ENCODE data around the gene FAM83C. TPM values are rescaled to one million over a fixed set of nuclear protein-coding genes. Genes with fewer than 3 reads are reported as not detected.

FAM83C gene
- total RNA-seq, 6 experiments from 2014 or later: not detected

- H3K9me3 Mint-ChIP-seq: no peaks in the 10 kb centered on the region
- TF ChIP-seq CTCF (IDR thresholded peaks at IDR 0.05): no peak
- peak overlapping the region; percentile 56 for H3K4me3 Mint-ChIP-seq
- H3K36me3 Mint-ChIP-seq (ENCODE audit: low read depth): peaks cover 22% of the 10 kb centered on the region
- peaks cover 74% of the 10 kb centered on the region for H3K4me1 Mint-ChIP-seq (ENCODE audit: low read depth)
- DNase-seq: peak; percentile 86
- no peaks in the 10 kb centered on the region; the same call in none of the 2 replicates for H3K27me3 Mint-ChIP-seq (ENCODE audit: insufficient read depth)
- H3K27ac Mint-ChIP-seq: peak overlapping the region; percentile 89
Observed at GRCh38 chr20:35320396-35321126, 28.3 kb upstream of the FAM83C start.

DNA sequence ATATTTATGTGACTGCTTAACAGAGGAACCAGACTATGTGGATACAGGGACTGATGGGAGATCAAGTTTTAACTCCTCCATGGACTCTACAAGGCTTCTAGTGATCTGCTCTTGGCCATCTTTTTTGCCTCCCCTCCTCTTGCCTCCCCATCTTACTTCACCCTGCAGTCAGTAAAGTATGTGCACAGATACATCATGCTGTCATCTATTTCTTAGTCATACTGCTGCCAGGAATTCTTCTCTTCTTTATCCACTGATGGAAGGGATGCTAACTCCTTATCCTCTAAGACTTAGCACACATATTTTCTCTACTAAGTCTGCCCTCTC lies 27.6 kb upstream of the FAM83C start:
- H3K9me3 Mint-ChIP-seq: no peaks in the 10 kb centered on the region
- H3K4me3 Mint-ChIP-seq: peak overlapping the region; percentile 56
- H3K4me1 Mint-ChIP-seq (ENCODE audit: low read depth): peaks cover 74% of the 10 kb centered on the region
- no peaks in the 10 kb centered on the region; the same call in none of the 2 replicates for H3K27me3 Mint-ChIP-seq (ENCODE audit: insufficient read depth)
- no peak for TF ChIP-seq CTCF (IDR thresholded peaks at IDR 0.05)
- peak; percentile 50 for DNase-seq
- peak overlapping the region; percentile 89 for H3K27ac Mint-ChIP-seq
- peaks cover 15% of the 10 kb centered on the region for H3K36me3 Mint-ChIP-seq (ENCODE audit: low read depth)

- Mint-ChIP-seq H3K27ac (peak overlapping the region; percentile 89), H3K4me3 (peak overlapping the region; percentile 61)
- no peak for DNase-seq
Observed at GRCh38 chr20:35319192-35319870, 27.1 kb upstream of the FAM83C start.

GRCh38 chr20:35318502-35319157 lies 26.4 kb upstream of the FAM83C start:
- Mint-ChIP-seq H3K9me3 (no peaks in the 10 kb centered on the region), H3K4me1 (ENCODE audit: low read depth) (peaks cover 80% of the 10 kb centered on the region), H3K27me3 (ENCODE audit: insufficient read depth) (no peaks in the 10 kb centered on the region; the same call in none of the 2 replicates), H3K4me3 (peak overlapping the region; percentile 61), H3K27ac (peak overlapping the region; percentile 89), H3K36me3 (ENCODE audit: low read depth) (peaks cover 19% of the 10 kb centered on the region)
- peak; percentile 79 for DNase-seq
- TF ChIP-seq CTCF (IDR thresholded peaks at IDR 0.05): no peak

More at GRCh38 chr20:35319192-35319870, 27.1 kb upstream of the FAM83C start:
- Mint-ChIP-seq H3K36me3 (ENCODE audit: low read depth) (peaks cover 18% of the 10 kb centered on the region), H3K27me3 (ENCODE audit: insufficient read depth) (no peaks in the 10 kb centered on the region; the same call in none of the 2 replicates), H3K9me3 (no peaks in the 10 kb centered on the region), H3K4me1 (ENCODE audit: low read depth) (peaks cover 77% of the 10 kb centered on the region)
- TF ChIP-seq CTCF (IDR thresholded peaks at IDR 0.05): no peak

DNA sequence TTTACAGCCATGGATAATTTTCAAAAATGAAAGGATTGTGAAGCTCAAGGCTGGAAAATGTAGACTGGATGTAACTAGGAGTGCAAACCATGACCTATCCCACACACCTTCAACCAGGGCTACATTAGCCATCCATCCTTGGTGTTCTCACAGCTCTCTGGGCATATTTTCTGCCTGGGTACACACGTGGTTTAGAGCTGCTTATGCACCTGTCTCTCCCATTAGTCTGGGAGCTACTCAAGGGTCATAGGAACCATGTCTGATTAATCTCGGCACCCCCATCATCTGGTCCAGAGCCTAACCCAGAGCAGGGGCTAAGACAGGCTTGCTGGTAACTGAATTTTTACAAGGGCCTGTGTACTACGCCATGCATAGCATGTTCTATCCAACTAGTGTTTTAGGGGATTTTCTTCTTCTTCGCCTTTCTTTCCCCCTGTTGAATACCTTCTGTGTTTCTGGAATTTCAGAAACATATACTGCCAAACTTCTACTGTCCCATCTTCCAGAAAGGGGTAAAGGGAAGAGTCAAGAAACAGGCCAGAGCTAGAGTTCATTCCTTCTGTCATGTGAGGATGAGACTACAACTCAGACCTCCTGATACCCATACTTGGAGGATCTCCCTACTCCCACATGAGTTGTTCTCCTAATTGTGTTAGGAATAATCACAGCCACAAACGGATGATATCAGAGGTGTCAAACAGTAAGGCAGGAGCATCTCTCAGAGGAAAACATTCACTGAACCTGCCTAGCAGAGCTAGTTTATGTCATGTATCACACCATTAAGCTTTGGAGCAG lies 25.4 kb upstream of the FAM83C start:
- Mint-ChIP-seq H3K27ac (peak overlapping the region; percentile 89), H3K9me3 (no peaks in the 10 kb centered on the region), H3K36me3 (ENCODE audit: low read depth) (peaks cover 15% of the 10 kb centered on the region), H3K27me3 (ENCODE audit: insufficient read depth) (no peaks in the 10 kb centered on the region; the same call in none of the 2 replicates), H3K4me1 (ENCODE audit: low read depth) (peaks cover 77% of the 10 kb centered on the region), H3K4me3 (no peak overlapping the region; the same call in 1 of the 2 replicates)
- no peak for TF ChIP-seq CTCF (IDR thresholded peaks at IDR 0.05)
- no peak for DNase-seq

Data from HFFc6 (cell line).